Measurements from ENCODE around the gene ARHGEF1.

Gene ARHGEF1, protein sequence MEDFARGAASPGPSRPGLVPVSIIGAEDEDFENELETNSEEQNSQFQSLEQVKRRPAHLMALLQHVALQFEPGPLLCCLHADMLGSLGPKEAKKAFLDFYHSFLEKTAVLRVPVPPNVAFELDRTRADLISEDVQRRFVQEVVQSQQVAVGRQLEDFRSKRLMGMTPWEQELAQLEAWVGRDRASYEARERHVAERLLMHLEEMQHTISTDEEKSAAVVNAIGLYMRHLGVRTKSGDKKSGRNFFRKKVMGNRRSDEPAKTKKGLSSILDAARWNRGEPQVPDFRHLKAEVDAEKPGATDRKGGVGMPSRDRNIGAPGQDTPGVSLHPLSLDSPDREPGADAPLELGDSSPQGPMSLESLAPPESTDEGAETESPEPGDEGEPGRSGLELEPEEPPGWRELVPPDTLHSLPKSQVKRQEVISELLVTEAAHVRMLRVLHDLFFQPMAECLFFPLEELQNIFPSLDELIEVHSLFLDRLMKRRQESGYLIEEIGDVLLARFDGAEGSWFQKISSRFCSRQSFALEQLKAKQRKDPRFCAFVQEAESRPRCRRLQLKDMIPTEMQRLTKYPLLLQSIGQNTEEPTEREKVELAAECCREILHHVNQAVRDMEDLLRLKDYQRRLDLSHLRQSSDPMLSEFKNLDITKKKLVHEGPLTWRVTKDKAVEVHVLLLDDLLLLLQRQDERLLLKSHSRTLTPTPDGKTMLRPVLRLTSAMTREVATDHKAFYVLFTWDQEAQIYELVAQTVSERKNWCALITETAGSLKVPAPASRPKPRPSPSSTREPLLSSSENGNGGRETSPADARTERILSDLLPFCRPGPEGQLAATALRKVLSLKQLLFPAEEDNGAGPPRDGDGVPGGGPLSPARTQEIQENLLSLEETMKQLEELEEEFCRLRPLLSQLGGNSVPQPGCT

GRCh38 chr19:41882568-41883462, at the start of gene ARHGEF1:
Gene ARHGEF1, plus strand, starts transcription at chr19:41883184. Its CDS starts 4,899 bp downstream, at chr19:41888083.
- in situ Hi-C loops (cut with MboI; ENCODE audit: low sequenced_read_pairs) = loop anchor here (10.0 kb wide), 1 partner anchor 62 kb away; no protein-coding TSS in a partner anchor

- in situ Hi-C loops (cut with MboI; ENCODE audit: low sequenced_read_pairs) = no loop called here
Measured at GRCh38 chr19:41837981-41838708, 44.8 kb upstream of the ARHGEF1 start.

GRCh38 chr19:41839211-41839610, 43.8 kb upstream of the ARHGEF1 start:
- in situ Hi-C loops (cut with MboI; ENCODE audit: low sequenced_read_pairs) = no loop called here

DNA sequence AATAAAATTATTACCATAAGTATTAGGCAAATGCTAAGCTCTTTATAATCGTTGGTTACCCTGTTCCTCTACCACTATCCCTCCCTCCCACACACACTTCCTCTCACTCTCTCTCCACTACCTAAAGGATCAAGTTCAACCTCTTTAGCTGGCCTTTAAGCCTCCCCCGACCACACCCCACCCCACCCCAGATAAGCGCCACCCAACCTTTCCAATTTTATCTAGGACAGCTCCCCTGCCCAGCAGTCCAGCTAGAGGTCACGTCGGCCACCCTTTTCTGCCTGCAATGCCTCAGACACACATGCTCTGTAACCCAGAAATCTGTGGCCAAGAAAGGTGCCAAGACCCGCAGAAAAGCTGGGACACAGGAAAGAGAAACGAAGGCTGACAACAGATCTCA, 39.6 kb upstream of the ARHGEF1 start:
- in situ Hi-C loops (cut with MboI; ENCODE audit: low sequenced_read_pairs) = no loop called here

GRCh38 chr19:41844601-41845000, 38.4 kb upstream of the ARHGEF1 start, which contains the start of gene LYPD4:
Gene LYPD4, minus strand, starts transcription at chr19:41844683. Its CDS starts 5,398 bp downstream, at chr19:41839285.
- in situ Hi-C loops (cut with MboI; ENCODE audit: low sequenced_read_pairs) = no loop called here

DNA sequence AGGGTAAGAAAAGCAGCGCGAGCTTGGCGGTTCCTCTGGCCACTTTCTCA, 38.2 kb upstream of the ARHGEF1 start, which contains the start of gene DMRTC2:
Gene DMRTC2 (plus strand): TSS at position 42 of the 50 bp plus-strand sequence. CDS start 2,387 bp downstream, outside the sequence.
- in situ Hi-C loops (cut with MboI; ENCODE audit: low sequenced_read_pairs) = no loop called here

- in situ Hi-C loops (cut with MboI; ENCODE audit: low sequenced_read_pairs) = no loop called here
Measured at GRCh38 chr19:41845051-41845590, 37.9 kb upstream of the ARHGEF1 start.

DNA sequence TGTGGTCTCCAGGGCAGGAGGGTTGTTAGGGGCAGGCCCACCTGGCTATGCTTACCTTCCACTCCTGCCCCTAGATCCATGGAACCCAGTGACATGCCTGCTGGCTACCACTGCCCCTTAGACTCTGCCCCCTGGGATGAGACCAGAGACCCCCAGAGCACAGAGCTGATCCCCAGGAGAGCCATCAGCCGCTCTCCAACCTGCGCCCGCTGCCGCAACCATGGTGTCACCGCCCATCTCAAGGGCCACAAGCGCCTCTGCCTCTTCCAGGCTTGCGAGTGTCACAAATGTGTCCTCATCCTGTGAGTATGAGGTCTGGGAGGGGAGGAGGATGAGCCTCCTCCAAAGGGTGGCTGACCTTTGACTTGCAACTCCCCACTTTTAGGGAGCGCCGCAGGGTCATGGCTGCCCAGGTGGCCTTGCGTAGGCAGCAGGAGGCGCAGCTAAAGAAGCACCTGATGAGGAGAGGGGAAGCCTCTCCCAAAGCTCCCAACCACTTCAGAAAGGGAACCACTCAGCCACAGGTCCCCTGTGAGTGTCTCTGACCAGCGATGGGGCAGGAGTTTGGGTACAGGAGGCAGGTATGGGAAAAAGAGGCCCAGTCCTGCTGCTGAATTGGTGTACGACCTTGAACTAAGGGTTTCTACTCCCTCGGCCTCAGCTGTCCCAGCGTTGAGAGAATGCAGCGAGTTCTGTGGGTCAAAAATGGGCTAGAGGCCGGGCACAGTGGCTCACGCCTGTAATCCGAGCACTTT, 35.5 kb upstream of the ARHGEF1 start:
- in situ Hi-C loops (cut with MboI; ENCODE audit: low sequenced_read_pairs) = no loop called here

GRCh38 chr19:41848666-41849065, 34.3 kb upstream of the ARHGEF1 start:
- in situ Hi-C loops (cut with MboI; ENCODE audit: low sequenced_read_pairs) = no loop called here

- in situ Hi-C loops (cut with MboI; ENCODE audit: low sequenced_read_pairs) = no loop called here
Measured at GRCh38 chr19:41849067-41849466, 33.9 kb upstream of the ARHGEF1 start.

- in situ Hi-C loops (cut with MboI; ENCODE audit: low sequenced_read_pairs) = no loop called here
Measured at GRCh38 chr19:41850381-41850780, 32.6 kb upstream of the ARHGEF1 start.

GRCh38 chr19:41851456-41851855, 31.5 kb upstream of the ARHGEF1 start:
- in situ Hi-C loops (cut with MboI; ENCODE audit: low sequenced_read_pairs) = no loop called here

GRCh38 chr19:41853344-41853743, 29.6 kb upstream of the ARHGEF1 start:
- in situ Hi-C loops (cut with MboI; ENCODE audit: low sequenced_read_pairs) = no loop called here

- in situ Hi-C loops (cut with MboI; ENCODE audit: low sequenced_read_pairs) = no loop called here
Measured at GRCh38 chr19:41853768-41854167, 29.2 kb upstream of the ARHGEF1 start.

DNA sequence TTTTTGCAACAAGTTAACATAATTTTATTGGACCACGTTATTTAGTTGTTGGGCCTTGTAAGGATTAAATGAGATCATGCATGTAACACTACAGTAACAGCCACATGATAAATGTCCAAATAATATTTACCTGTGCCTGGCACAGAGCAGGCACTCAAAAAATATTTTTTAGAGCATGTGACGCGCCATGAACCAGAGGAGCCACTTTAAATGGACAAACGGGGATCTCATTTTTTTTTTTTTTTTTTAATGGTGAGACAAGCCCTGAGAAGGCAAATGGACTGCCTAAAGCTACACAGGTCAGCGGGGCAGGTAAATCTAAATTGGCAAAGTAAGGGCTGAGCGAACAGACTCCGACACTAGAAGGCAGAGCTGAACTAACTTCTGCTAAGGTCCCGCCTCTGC, 23.8 kb upstream of the ARHGEF1 start:
- in situ Hi-C loops (cut with MboI; ENCODE audit: low sequenced_read_pairs) = no loop called here

DNA sequence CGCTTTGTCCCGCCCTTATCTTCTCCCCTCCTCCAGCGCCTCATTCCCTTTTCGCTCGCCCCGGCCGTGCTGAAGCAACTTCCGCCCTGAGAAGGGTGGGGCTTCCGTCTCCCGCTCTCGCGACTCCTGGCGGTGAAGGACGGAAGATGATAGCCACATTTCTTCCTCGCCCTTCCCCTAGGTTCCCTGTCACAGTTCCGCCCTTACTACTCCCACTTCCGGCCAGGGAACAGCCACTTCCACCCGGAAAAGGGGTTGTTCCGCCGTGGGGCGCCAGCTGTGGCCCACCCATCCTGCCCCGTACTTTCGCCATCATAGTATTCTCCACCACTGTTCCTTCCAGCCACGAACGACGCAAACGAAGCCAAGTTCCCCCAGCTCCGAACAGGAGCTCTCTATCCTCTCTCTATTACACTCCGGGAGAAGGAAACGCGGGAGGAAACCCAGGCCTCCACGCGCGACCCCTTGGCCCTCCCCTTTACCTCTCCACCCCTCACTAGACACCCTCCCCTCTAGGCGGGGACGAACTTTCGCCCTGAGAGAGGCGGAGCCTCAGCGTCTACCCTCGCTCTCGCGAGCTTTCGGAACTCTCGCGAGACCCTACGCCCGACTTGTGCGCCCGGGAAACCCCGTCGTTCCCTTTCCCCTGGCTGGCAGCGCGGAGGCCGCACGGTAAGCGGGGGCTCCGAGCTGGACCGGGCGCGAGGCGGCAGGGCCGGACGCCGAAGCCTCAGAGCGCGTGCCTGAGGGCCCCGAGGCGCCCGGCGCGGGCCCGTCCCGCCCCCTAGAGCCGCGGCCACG, 23.2 kb upstream of the ARHGEF1 start, which contains the start of gene RPS19:
Gene RPS19 (plus strand): TSS at position 638 of the 801 bp plus-strand sequence. CDS start 520 bp downstream, outside the sequence.
- in situ Hi-C loops (cut with MboI; ENCODE audit: low sequenced_read_pairs) = loop anchor here (10.0 kb wide), 1 partner anchor 95 kb away; the partner anchor contains the start of gene RABAC1

DNA sequence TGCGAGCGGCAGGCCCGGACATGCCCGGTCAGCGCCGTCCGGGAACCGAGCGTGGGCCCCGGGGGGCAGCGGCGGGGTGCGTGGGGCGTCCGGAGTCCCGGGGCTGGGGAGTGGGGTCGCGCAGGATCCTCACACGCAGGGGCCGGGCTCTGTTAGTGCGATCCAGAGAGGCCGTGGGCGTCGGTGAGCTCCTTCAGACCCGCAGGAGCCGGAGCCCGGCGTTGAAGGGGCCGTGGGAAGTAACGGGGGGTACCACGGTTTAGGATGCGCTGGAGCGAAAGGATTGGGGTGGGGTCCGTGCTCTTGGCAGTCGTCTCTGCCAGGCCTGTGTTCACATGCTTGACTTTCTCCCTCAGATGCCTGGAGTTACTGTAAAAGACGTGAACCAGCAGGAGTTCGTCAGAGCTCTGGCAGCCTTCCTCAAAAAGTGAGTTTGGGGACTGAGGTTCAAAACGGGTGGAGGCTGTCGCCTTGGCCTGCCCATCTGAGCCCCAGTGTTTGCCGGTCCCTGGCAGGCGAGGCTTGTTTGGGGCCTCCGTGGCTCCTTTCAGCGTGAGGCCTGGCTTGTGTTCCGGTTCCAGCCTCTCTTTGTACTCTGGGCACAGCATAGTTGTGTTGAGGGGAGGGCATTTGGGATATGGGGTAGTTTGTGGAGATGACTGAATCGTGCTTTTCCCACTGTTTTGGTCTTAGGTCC, 22.4 kb upstream of the ARHGEF1 start:
- in situ Hi-C loops (cut with MboI; ENCODE audit: low sequenced_read_pairs) = loop anchor here (10.0 kb wide), 1 partner anchor 94 kb away; the partner anchor contains the start of gene RABAC1

Measured in HL-60/S4 treated with phorbol 12-myristate 13-acetate at 8.2 ng/mL for 4 days and 3 days (cell line).